NCI-H187 treated with DMSO at 0.1 percent for 48 hours (cell line): ENCODE measurements around the gene MCM8.

Source experiments
- DNase-seq: peaks from one replicate; lab custom pipeline; 2025; lab: John Stamatoyannopoulos, UW

Gene MCM8

GRCh38 chr20:5950271-5951031, at the start of gene MCM8, which contains the start of gene TRMT6:
MCM8 (plus strand) TSS chr20:5950652; CDS start chr20:5952016, 1,364 bp downstream.
TRMT6 (minus strand) TSS chr20:5950533; CDS start chr20:5950405, 128 bp downstream.
- peak; percentile 92 for DNase-seq

GRCh38 chr20:5900908-5901307, 49.5 kb upstream of the MCM8 start:
- DNase-seq: no peak

GRCh38 chr20:5908981-5909380, 41.5 kb upstream of the MCM8 start:
- no peak for DNase-seq

- DNase-seq: no peak
Observed at GRCh38 chr20:5910186-5910585, 40.3 kb upstream of the MCM8 start.

GRCh38 chr20:5913166-5913565, 37.3 kb upstream of the MCM8 start:
- no peak for DNase-seq

GRCh38 chr20:5914859-5915258, 35.6 kb upstream of the MCM8 start:
- DNase-seq: no peak

GRCh38 chr20:5918856-5919625, 31.4 kb upstream of the MCM8 start:
- no peak for DNase-seq

GRCh38 chr20:5919626-5920544, 30.6 kb upstream of the MCM8 start:
- no peak for DNase-seq

GRCh38 chr20:5920581-5920980, 29.9 kb upstream of the MCM8 start:
- DNase-seq: no peak

- DNase-seq: no peak
Observed at GRCh38 chr20:5923493-5923892, 27.0 kb upstream of the MCM8 start.

- no peak for DNase-seq
Observed at GRCh38 chr20:5925551-5925950, 24.9 kb upstream of the MCM8 start.

GRCh38 chr20:5927749-5928462, 22.5 kb upstream of the MCM8 start:
- DNase-seq: no peak

GRCh38 chr20:5928836-5929715, 21.4 kb upstream of the MCM8 start:
- DNase-seq: no peak

- no peak for DNase-seq
Observed at GRCh38 chr20:5931411-5931810, 19.0 kb upstream of the MCM8 start.

GRCh38 chr20:5932796-5933195, 17.7 kb upstream of the MCM8 start:
- no peak for DNase-seq

GRCh38 chr20:5933802-5934436, 16.5 kb upstream of the MCM8 start:
- no peak for DNase-seq

- no peak for DNase-seq
Observed at GRCh38 chr20:5935384-5935783, 15.1 kb upstream of the MCM8 start.

- no peak for DNase-seq
Observed at GRCh38 chr20:5936238-5936637, 14.2 kb upstream of the MCM8 start.

- no peak for DNase-seq
Observed at GRCh38 chr20:5938456-5939029, 11.9 kb upstream of the MCM8 start.

GRCh38 chr20:5945963-5946362, 4.5 kb upstream of the MCM8 start:
- DNase-seq: no peak
